Adrenal gland (tissue), 5 donors: ENCODE data around the gene WDR5.

Source experiments
- POLR2A ChIP-seq, 2 donors: fragments of 450-650 bp; IDR thresholded peaks; one replicate each; pipeline ENCODE4 v1.6.1; 2017; ENCODE audit warnings: antibody characterized with exemption in 2 of 2, mild to moderate bottlenecking in 2 of 2, moderate library complexity in 1 of 2
- TF ChIP-seq, protein P1 (sequence below), 6 experiments: fragments of 450-650 bp in 4 of 6; fragments of 200-600 bp in 2 of 6; sonication (generic) in 1 of 6; IDR thresholded peaks; 1 replicate in 5 of 6; 2 replicates in 1 of 6; pipeline versions ENCODE4 v1.5.1 to v1.8.0; 2016 to 2021; ENCODE audit warnings: antibody characterized with exemption in 6 of 6, mild to moderate bottlenecking in 2 of 6, moderate library complexity in 1 of 6
- donor health status: DM: no; HTN: no; CAD: no.

DNA sequence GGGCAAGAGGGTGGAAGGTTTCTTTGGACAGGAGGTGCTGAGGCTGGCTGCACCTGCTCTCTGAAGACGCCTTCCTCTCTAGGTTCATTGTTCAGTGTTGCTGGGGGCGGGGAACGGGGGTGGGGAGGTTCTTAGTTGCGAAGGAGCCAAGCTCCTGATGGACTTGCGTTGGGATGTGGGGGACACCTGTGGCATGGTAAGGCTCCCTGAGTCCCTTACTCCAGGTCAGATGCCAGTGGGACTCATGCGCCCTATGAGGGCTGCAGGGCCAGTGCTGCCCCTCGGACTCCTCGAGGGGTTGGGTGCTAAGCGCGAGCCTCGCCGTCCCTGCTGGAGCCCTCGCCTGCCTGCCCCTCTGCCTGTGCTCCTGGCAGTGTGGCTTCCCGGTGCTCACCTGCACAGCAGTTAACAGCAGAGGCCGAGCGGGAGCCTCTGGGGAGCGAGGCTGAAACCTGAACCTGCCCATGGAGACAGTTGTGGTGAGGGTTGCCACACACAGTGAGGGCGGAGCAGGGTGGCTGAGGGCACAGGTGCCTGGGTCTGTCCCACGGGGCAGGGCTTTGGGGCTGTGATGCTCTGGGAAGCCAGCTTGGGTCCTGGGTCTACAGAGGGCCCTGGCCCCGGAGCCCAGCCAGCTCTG, 23.0 kb downstream of the WDR5 start:
- TF ChIP-seq, protein P1, sequence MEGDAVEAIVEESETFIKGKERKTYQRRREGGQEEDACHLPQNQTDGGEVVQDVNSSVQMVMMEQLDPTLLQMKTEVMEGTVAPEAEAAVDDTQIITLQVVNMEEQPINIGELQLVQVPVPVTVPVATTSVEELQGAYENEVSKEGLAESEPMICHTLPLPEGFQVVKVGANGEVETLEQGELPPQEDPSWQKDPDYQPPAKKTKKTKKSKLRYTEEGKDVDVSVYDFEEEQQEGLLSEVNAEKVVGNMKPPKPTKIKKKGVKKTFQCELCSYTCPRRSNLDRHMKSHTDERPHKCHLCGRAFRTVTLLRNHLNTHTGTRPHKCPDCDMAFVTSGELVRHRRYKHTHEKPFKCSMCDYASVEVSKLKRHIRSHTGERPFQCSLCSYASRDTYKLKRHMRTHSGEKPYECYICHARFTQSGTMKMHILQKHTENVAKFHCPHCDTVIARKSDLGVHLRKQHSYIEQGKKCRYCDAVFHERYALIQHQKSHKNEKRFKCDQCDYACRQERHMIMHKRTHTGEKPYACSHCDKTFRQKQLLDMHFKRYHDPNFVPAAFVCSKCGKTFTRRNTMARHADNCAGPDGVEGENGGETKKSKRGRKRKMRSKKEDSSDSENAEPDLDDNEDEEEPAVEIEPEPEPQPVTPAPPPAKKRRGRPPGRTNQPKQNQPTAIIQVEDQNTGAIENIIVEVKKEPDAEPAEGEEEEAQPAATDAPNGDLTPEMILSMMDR (IDR thresholded peaks at IDR 0.05) = no peak
- no peak for TF ChIP-seq POLR2A (IDR thresholded peaks at IDR 0.05)
